DMS53 treated with DMSO at 0.1 percent for 48 hours (cell line): ENCODE results near the gene OR56A5.

Experiments
- DNase-seq: peaks from one replicate; lab custom pipeline; 2025; ENCODE audit not compliant: unreplicated experiment; lab: John Stamatoyannopoulos, UW

OR56A5 gene

GRCh38 chr11:5933116-5933515 is 35.2 kb downstream of the OR56A5 start:
- DNase-seq, result no peak

- no peak for DNase-seq
Observed at GRCh38 chr11:5932671-5933070, 35.6 kb downstream of the OR56A5 start.

- DNase-seq, result no peak
Observed at GRCh38 chr11:5931061-5931460, 37.2 kb downstream of the OR56A5 start.

GRCh38 chr11:5930614-5931013 is 37.7 kb downstream of the OR56A5 start:
- no peak for DNase-seq

- no peak for DNase-seq
Observed at GRCh38 chr11:5929571-5930368, 38.5 kb downstream of the OR56A5 start.

GRCh38 chr11:5928811-5929210 is 39.5 kb downstream of the OR56A5 start:
- DNase-seq, result no peak

- DNase-seq, result no peak
Observed at GRCh38 chr11:5928271-5928670, 40.0 kb downstream of the OR56A5 start.

GRCh38 chr11:5923794-5924193 is 44.5 kb downstream of the OR56A5 start:
- no peak for DNase-seq

GRCh38 chr11:5923427-5923776 is 44.9 kb downstream of the OR56A5 start:
- DNase-seq, result no peak

- no peak for DNase-seq
Observed at GRCh38 chr11:5922749-5923426, 45.4 kb downstream of the OR56A5 start.
